Central memory CD8-positive, alpha-beta T cell (primary cell): Measurements from ENCODE around the gene SPATA13.

Experiments used
- ATAC-seq: fragments of 150-1000 bp; cut with Tn5 transposase; replicated peaks from 2 replicates; pipeline ENCODE4 v1.10.0; 2022; ENCODE audit warnings: mild to moderate bottlenecking, moderate FRiP score, moderate number of reproducible peaks; ENCODE audit not compliant: poor library complexity, severe bottlenecking; ENCODE audit errors: extremely low read depth
- DNase-seq, 2 donors: peaks; one replicate each; pipeline ENCODE4 v3.0.0; 2021; ENCODE audit warnings: low spot score in 2 of 2
- H3K27ac Mint-ChIP-seq: one replicate; pipeline ENCODE4 v1.8.0; 2022; ENCODE audit warnings: low read depth, mild to moderate bottlenecking, moderate library complexity, mixed read lengths
- H3K27me3 Mint-ChIP-seq: one replicate; pipeline ENCODE4 v1.8.0; 2022; ENCODE audit warnings: mixed read lengths
- H3K36me3 Mint-ChIP-seq: one replicate; pipeline ENCODE4 v1.8.0; 2022; ENCODE audit warnings: mild to moderate bottlenecking, moderate library complexity, mixed read lengths; ENCODE audit not compliant: insufficient read depth
- H3K4me1 Mint-ChIP-seq: one replicate; pipeline ENCODE4 v1.8.0; 2022; ENCODE audit warnings: mixed read lengths
- H3K4me3 Mint-ChIP-seq: one replicate; pipeline ENCODE4 v1.8.0; 2022; ENCODE audit warnings: mild to moderate bottlenecking, moderate library complexity, mixed read lengths
- H3K9me3 Mint-ChIP-seq: one replicate; pipeline ENCODE4 v1.8.0; 2022; ENCODE audit warnings: mixed read lengths

SPATA13 gene

DNA sequence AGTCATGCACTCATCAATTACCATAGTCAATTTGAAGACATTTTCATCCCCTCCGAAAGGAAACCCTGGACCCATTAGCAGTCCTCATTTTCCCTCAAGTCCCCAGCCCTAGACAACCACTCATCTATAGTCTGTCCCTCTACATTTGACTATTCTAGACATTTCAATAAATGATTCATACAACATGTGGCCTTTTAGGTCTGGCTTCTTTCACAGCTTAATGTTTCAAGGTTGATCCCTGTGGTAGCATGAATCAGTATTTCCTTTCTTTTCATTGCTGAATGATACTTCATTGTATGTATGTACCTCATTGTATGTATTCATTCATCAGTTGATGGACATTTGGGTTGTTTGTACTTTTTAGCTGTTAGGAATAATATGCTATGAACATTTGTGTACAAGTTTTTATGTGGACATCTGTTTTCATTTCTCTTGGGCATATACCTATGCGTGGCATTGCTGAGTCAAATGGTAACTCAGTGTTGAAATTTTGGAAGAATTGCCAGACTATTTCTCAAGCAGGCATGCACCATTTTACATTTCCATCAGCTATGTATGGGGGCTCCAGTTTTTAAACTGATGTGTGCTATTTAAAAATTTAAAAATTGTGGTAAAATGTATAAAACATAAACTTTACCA, 18.4 kb downstream of the SPATA13 start:
- H3K4me3 Mint-ChIP-seq: no peak overlapping the region
- no peak overlapping the region for H3K27ac Mint-ChIP-seq
- H3K36me3 Mint-ChIP-seq: no peaks in the 10 kb centered on the region
- H3K9me3 Mint-ChIP-seq: peaks cover 5% of the 10 kb centered on the region
- no peaks in the 10 kb centered on the region for H3K27me3 Mint-ChIP-seq
- no peak for ATAC-seq
- no peak for DNase-seq
- H3K4me1 Mint-ChIP-seq: peaks cover 16% of the 10 kb centered on the region

GRCh38 chr13:24179486-24179850, 18.9 kb downstream of the SPATA13 start:
- no peak for ATAC-seq
- H3K36me3 Mint-ChIP-seq: no peaks in the 10 kb centered on the region
- no peaks in the 10 kb centered on the region for H3K27me3 Mint-ChIP-seq
- no peak overlapping the region for H3K27ac Mint-ChIP-seq
- no peak for DNase-seq
- H3K4me1 Mint-ChIP-seq: peaks cover 12% of the 10 kb centered on the region
- no peak overlapping the region for H3K4me3 Mint-ChIP-seq
- H3K9me3 Mint-ChIP-seq: peaks cover 5% of the 10 kb centered on the region

- no peaks in the 10 kb centered on the region for H3K36me3 Mint-ChIP-seq
- ATAC-seq (no peak), DNase-seq (no peak)
- no peak overlapping the region for H3K4me3 Mint-ChIP-seq
- peaks cover 11% of the 10 kb centered on the region for H3K4me1 Mint-ChIP-seq
- no peak overlapping the region for H3K27ac Mint-ChIP-seq
- H3K27me3 Mint-ChIP-seq: no peaks in the 10 kb centered on the region
- H3K9me3 Mint-ChIP-seq: peaks cover 5% of the 10 kb centered on the region
Measured at GRCh38 chr13:24180750-24181377, 20.3 kb downstream of the SPATA13 start.

- ATAC-seq (no peak), DNase-seq (no peak)
- no peaks in the 10 kb centered on the region for H3K27me3 Mint-ChIP-seq
- peaks cover 11% of the 10 kb centered on the region for H3K4me1 Mint-ChIP-seq
- no peaks in the 10 kb centered on the region for H3K36me3 Mint-ChIP-seq
- H3K27ac Mint-ChIP-seq: peak overlapping the region; percentile 63
- H3K9me3 Mint-ChIP-seq: peaks cover 5% of the 10 kb centered on the region
- H3K4me3 Mint-ChIP-seq: no peak overlapping the region
Measured at GRCh38 chr13:24181991-24182702, 21.6 kb downstream of the SPATA13 start.

- ATAC-seq (no peak), DNase-seq (no peak)
- Mint-ChIP-seq H3K4me3 (no peak overlapping the region), H3K9me3 (peaks cover 5% of the 10 kb centered on the region), H3K27ac (peak overlapping the region; percentile 63), H3K27me3 (no peaks in the 10 kb centered on the region), H3K36me3 (no peaks in the 10 kb centered on the region), H3K4me1 (peaks cover 11% of the 10 kb centered on the region)
Measured at GRCh38 chr13:24182703-24183081, 22.2 kb downstream of the SPATA13 start.

DNA sequence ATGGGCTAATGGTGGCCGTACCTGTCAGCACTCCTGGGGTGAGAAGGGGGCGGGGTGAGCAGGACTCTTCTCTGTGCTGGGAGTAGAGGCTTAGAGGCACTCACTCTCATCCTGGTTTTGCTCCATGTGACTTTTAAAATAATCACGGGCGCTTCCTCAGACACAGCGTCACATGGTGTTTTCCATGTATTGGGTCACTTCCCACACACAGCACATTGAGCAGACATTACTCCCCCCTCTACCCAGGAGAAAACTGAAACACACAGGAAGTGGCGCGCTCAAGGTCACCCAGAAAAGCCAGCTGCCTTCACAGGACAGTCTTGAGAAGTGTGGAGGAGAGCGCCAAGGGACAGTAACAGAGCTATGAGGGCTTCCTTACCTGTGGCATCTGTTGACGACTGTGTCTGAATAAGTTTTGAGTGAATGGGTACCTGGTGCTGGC, 23.2 kb downstream of the SPATA13 start:
- ATAC-seq (no peak), DNase-seq (no peak)
- Mint-ChIP-seq H3K27me3 (no peaks in the 10 kb centered on the region), H3K4me3 (no peak overlapping the region), H3K36me3 (no peaks in the 10 kb centered on the region), H3K27ac (no peak overlapping the region), H3K4me1 (peaks cover 11% of the 10 kb centered on the region), H3K9me3 (peaks cover 5% of the 10 kb centered on the region)

DNA sequence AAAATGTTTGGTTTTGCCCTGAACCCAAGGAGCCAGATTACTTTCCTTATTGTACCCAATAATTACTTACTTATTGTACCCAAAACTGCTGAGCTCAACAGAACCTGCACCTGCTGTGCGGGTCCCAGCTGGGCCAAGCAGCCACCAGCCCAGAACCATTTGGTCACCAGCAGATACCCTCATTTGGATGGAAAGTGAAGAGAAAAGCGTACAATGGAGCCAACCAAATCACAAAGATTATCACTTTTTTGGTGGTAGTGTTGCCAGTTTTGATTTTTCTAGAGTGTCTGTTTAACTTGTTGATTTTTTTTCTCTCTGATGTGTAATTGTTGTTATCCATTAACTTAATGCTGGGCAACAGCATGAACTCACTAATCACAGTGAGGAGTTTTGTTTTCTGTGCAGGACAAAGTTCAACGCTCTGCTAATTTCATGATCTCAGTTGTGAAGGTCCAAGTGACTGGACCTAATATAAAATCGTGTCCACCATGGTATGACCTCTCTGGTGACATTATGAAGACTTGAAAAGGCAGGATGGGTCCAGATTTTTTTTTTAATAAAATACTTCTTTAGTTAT, 23.8 kb downstream of the SPATA13 start:
- Mint-ChIP-seq H3K27ac (no peak overlapping the region), H3K4me3 (no peak overlapping the region), H3K36me3 (no peaks in the 10 kb centered on the region), H3K9me3 (peaks cover 5% of the 10 kb centered on the region), H3K27me3 (no peaks in the 10 kb centered on the region), H3K4me1 (peaks cover 11% of the 10 kb centered on the region)
- no peak for DNase-seq
- ATAC-seq: no peak

- Mint-ChIP-seq H3K36me3 (no peaks in the 10 kb centered on the region), H3K27ac (no peak overlapping the region), H3K27me3 (no peaks in the 10 kb centered on the region), H3K4me3 (no peak overlapping the region), H3K4me1 (peaks cover 11% of the 10 kb centered on the region), H3K9me3 (peaks cover 5% of the 10 kb centered on the region)
- DNase-seq (no peak), ATAC-seq (no peak)
Measured at GRCh38 chr13:24184882-24185281, 24.4 kb downstream of the SPATA13 start.

- H3K36me3 Mint-ChIP-seq: no peaks in the 10 kb centered on the region
- H3K4me1 Mint-ChIP-seq: peaks cover 11% of the 10 kb centered on the region
- no peak overlapping the region for H3K4me3 Mint-ChIP-seq
- DNase-seq: no peak
- no peaks in the 10 kb centered on the region for H3K27me3 Mint-ChIP-seq
- ATAC-seq: no peak
- peaks cover 5% of the 10 kb centered on the region for H3K9me3 Mint-ChIP-seq
- no peak overlapping the region for H3K27ac Mint-ChIP-seq
Measured at GRCh38 chr13:24185591-24186232, 25.2 kb downstream of the SPATA13 start.

GRCh38 chr13:24187185-24187584, 26.7 kb downstream of the SPATA13 start:
- H3K27ac Mint-ChIP-seq: peak overlapping the region; percentile 62
- peak; percentile 88 for ATAC-seq
- no peaks in the 10 kb centered on the region for H3K27me3 Mint-ChIP-seq
- DNase-seq: peak in 1 of 2 donors; percentile 11
- peaks cover 3% of the 10 kb centered on the region for H3K9me3 Mint-ChIP-seq
- no peak overlapping the region for H3K4me3 Mint-ChIP-seq
- H3K4me1 Mint-ChIP-seq: peaks cover 9% of the 10 kb centered on the region
- no peaks in the 10 kb centered on the region for H3K36me3 Mint-ChIP-seq

GRCh38 chr13:24192057-24192810, 31.7 kb downstream of the SPATA13 start:
- DNase-seq (no peak), ATAC-seq (no peak)
- H3K9me3 Mint-ChIP-seq: no peaks in the 10 kb centered on the region
- H3K4me3 Mint-ChIP-seq: no peak overlapping the region
- H3K36me3 Mint-ChIP-seq: no peaks in the 10 kb centered on the region
- no peaks in the 10 kb centered on the region for H3K4me1 Mint-ChIP-seq
- H3K27ac Mint-ChIP-seq: no peak overlapping the region
- no peaks in the 10 kb centered on the region for H3K27me3 Mint-ChIP-seq

DNA sequence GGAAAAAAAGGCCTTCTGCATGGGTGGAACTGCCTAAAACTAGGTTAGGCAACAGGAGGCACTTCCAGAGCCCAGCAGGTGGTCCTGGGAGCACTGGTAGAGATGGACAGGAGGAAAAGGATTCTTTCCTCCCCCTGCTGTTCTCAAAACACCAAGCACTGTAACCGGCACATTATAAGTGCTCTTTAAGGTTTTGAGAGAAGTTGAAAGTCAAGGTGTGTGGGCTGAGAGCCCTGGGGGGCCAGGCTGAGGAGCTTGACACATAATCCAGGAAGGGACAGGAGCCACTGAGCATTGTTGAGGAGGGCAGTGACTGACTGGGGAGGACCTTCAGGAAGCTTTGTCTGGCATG, 32.3 kb downstream of the SPATA13 start:
- Mint-ChIP-seq H3K36me3 (no peaks in the 10 kb centered on the region), H3K4me3 (no peak overlapping the region), H3K27ac (no peak overlapping the region), H3K4me1 (no peaks in the 10 kb centered on the region), H3K27me3 (no peaks in the 10 kb centered on the region), H3K9me3 (no peaks in the 10 kb centered on the region)
- DNase-seq (no peak), ATAC-seq (no peak)
